HepG2 (cell line): Measurements from ENCODE around the gene FGFR3. TPM values are rescaled to one million over a fixed set of nuclear protein-coding genes. Genes with fewer than 3 reads are reported as not detected.

Experiments used
- CCAR2 ChIP-seq: fragments of 200-400 bp; formaldehyde crosslinking; optimal IDR thresholded peaks from 2 replicates; pipeline ENCODE3; 2018; ENCODE audit warnings: low read depth, mild to moderate bottlenecking, low read length, moderate library complexity
- CERS6 ChIP-seq: sonication (generic); formaldehyde crosslinking; IDR thresholded peaks from 2 replicates; pipeline ENCODE4 v1.5.0; 2020; ENCODE audit warnings: missing genetic modification reagents
- FOSL2 ChIP-seq: sonication (generic); formaldehyde crosslinking; IDR thresholded peaks from 2 replicates; pipeline ENCODE4 v1.4.0; 2020; ENCODE audit warnings: missing genetic modification reagents
- HOMEZ ChIP-seq: IDR thresholded peaks from 2 replicates; pipeline ENCODE4 v1.6.1; 2016; ENCODE audit warnings: low read depth
- NFE2L2 ChIP-seq: fragments of 150-350 bp; IDR thresholded peaks from 2 replicates; pipeline ENCODE4 v1.6.1; 2014; ENCODE audit warnings: low read length
- NFRKB ChIP-seq: fragments of 450-650 bp; IDR thresholded peaks from 2 replicates; pipeline ENCODE4 v1.6.1; 2017
- PLRG1 ChIP-seq: fragments of 450-650 bp; conservative IDR thresholded peaks from 2 replicates; pipeline ENCODE4 v1.6.1; 2016
- POLR2G ChIP-seq: fragments of 200-400 bp; formaldehyde crosslinking; IDR thresholded peaks from 2 replicates; pipeline ENCODE4 v1.6.1; 2018; ENCODE audit warnings: mild to moderate bottlenecking, low read depth, low read length, moderate library complexity
- SRF ChIP-seq: IDR thresholded peaks from 2 replicates; pipeline ENCODE4 v1.6.1; 2011; ENCODE audit warnings: mild to moderate bottlenecking, low read depth, low read length, moderate library complexity
- THAP8 ChIP-seq: sonication (generic); formaldehyde crosslinking; IDR thresholded peaks from 2 replicates; pipeline ENCODE4 v1.5.1; 2020; ENCODE audit warnings: missing genetic modification reagents, mild to moderate bottlenecking, borderline replicate concordance
- ZNF101 ChIP-seq: sonication (generic); formaldehyde crosslinking; IDR thresholded peaks from 2 replicates; pipeline ENCODE4 v1.4.0; 2020; ENCODE audit warnings: mild to moderate bottlenecking, low read depth, missing genetic modification reagents, borderline replicate concordance
- ZNF281 ChIP-seq: sonication (generic); formaldehyde crosslinking; IDR thresholded peaks from 2 replicates; pipeline ENCODE4 v1.4.0; 2020; ENCODE audit warnings: missing genetic modification reagents, borderline replicate concordance
- ZNF30 ChIP-seq: sonication (generic); formaldehyde crosslinking; IDR thresholded peaks from 2 replicates; pipeline ENCODE4 v1.5.0; 2020; ENCODE audit warnings: mild to moderate bottlenecking, missing genetic modification reagents
- ZNF558 ChIP-seq: sonication (generic); formaldehyde crosslinking; IDR thresholded peaks from 2 replicates; pipeline ENCODE4 v1.9.0; 2022; ENCODE audit warnings: mild to moderate bottlenecking, missing genetic modification reagents, borderline replicate concordance
- ZNF678 ChIP-seq: sonication (generic); formaldehyde crosslinking; IDR thresholded peaks from 2 replicates; pipeline ENCODE4 v1.4.0; 2020; ENCODE audit warnings: mild to moderate bottlenecking, missing genetic modification reagents
- ZNF772 ChIP-seq: sonication (generic); formaldehyde crosslinking; IDR thresholded peaks from 2 replicates; pipeline ENCODE4 v1.5.0; 2020; ENCODE audit warnings: mild to moderate bottlenecking, missing genetic modification reagents
- polyA plus RNA-seq, 8 experiments: library from polyadenylated mRNA; depleted of rRNA in 3 of 8; stranded (reverse) in 7 of 8; unstranded in 1 of 8; fragments of >200 nt; fragmentation: Illumina TruSeq in 4 of 8; extraction: Trizol in 4 of 8; gene quantifications; 2 replicates each; pipeline versions ENCODE4 v1.2.1 to v1.2.3, GENCODE V29; 2011 to 2016; ENCODE audit warnings: low read depth in 4 of 8, missing spikeins in 1 of 8, mixed read lengths in 1 of 8; ENCODE audit not compliant: insufficient read depth in 1 of 8
- total RNA-seq, 5 experiments: library from RNA; depleted of rRNA; stranded (reverse); fragments of >200 nt; fragmentation: Illumina TruSeq; extraction: Trizol; gene quantifications; 2 replicates each; pipeline ENCODE4 v1.2.3, GENCODE V29; 2016; ENCODE audit warnings: low read depth in 1 of 5
- TF ChIP-seq, protein P1 (sequence below): IDR thresholded peaks from 2 replicates; pipeline ENCODE4 v1.6.1; 2012; ENCODE audit warnings: inconsistent platforms

The FGFR3 gene
- total and polyA plus RNA-seq, 2 of the 13 experiments (the other 11 are each of a cell fraction or from before 2014, with no cell fraction given): 103 to 109 TPM

- TF ChIP-seq NFRKB (no peak), ZNF558 (CRISPR knock-in tag) (peak; percentile 75; the same call in 1 of the 2 replicates), PLRG1 (no peak), ZNF30 (CRISPR knock-in tag) (no peak), THAP8 (CRISPR knock-in tag) (no peak), ZNF678 (no peak), ZNF772 (CRISPR knock-in tag) (peak; percentile 59; the same call in 1 of the 2 replicates), FOSL2 (CRISPR knock-in tag) (peak; percentile 36; the same call in 1 of the 2 replicates), CERS6 (CRISPR knock-in tag) (no peak), ZNF281 (no peak), CCAR2 (no peak), HOMEZ (CRISPR knock-in tag) (no peak), SRF (no peak), NFE2L2 (no peak), POLR2G (peak; percentile 91), ZNF101 (no peak)
- TF ChIP-seq, protein P1, sequence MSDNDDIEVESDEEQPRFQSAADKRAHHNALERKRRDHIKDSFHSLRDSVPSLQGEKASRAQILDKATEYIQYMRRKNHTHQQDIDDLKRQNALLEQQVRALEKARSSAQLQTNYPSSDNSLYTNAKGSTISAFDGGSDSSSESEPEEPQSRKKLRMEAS: peak; percentile 79
Observed at GRCh38 chr4:1856071-1856942, 63.2 kb downstream of the FGFR3 start, which contains the start of gene LETM1 (continued).
